ENCODE data around the gene NPNT. TPM values are rescaled to one million over a fixed set of nuclear protein-coding genes. Genes with fewer than 3 reads are reported as not detected.

The NPNT gene
- total RNA-seq, 2 donors from 2014 or later: 0.88 to 1.6 TPM

GRCh38 chr4:106019771-106020170 lies 124.5 kb downstream of the NPNT start:
- H3K9me3 Mint-ChIP-seq: no peaks in the 10 kb centered on the region
- Histone ChIP-seq H3K27ac (ENCODE audit: low read depth, low read length) (no peak overlapping the region), H3K36me3 (ENCODE audit: control insufficient read depth, insufficient read depth, low read length) (no peaks in the 10 kb centered on the region), H3K4me3 (ENCODE audit: low read length) (no peak overlapping the region), H3K27me3 (ENCODE audit: control insufficient read depth, insufficient read depth, low read length, poor library complexity, severe bottlenecking) (no peaks in the 10 kb centered on the region), H3K9me3 (ENCODE audit: control insufficient read depth, low read length) (no peaks in the 10 kb centered on the region), H3K4me1 (ENCODE audit: control insufficient read depth, insufficient read depth, low read length) (no peaks in the 10 kb centered on the region), H3K9ac (ENCODE audit: extremely low read depth, low read length, poor library complexity, severe bottlenecking) (no peak overlapping the region)
- H3K4me3 Mint-ChIP-seq: no peak overlapping the region
- TF ChIP-seq CTCF (conservative IDR thresholded peaks at IDR 0.05): no peak
- H3K27me3 Mint-ChIP-seq (ENCODE audit: insufficient read depth): no peaks in the 10 kb centered on the region
- no peaks in the 10 kb centered on the region for H3K36me3 Mint-ChIP-seq (ENCODE audit: low read depth)
- no peak for DNase-seq
- H3K27ac Mint-ChIP-seq: no peak overlapping the region
- H3K4me1 Mint-ChIP-seq: no peaks in the 10 kb centered on the region

Other genes starting within 250 kb of the NPNT start
- 10 to 100 TPM; 13.5 to 15.7 TPM for gene INTS12, start 186.8 kb upstream of the NPNT start, total RNA-seq
- 10 to 100 TPM; 24.7 to 30.6 TPM for gene GSTCD, start 186.7 kb upstream of the NPNT start, total RNA-seq

All from endodermal cell (in vitro differentiated cells).